NCI-H1436 (cell line): Measurements from ENCODE around the gene FOXN3.

Source experiments
- DNase-seq: peaks from one replicate; lab custom pipeline; 2025; lab: John Stamatoyannopoulos, UW

FOXN3 gene

GRCh38 chr14:89382901-89383845, 33.9 kb downstream of the FOXN3 start:
- no peak for DNase-seq

GRCh38 chr14:89382487-89382886, 34.5 kb downstream of the FOXN3 start:
- no peak for DNase-seq

- no peak for DNase-seq
Measured at GRCh38 chr14:89379891-89380820, 36.9 kb downstream of the FOXN3 start.

GRCh38 chr14:89379006-89379405, 38.0 kb downstream of the FOXN3 start:
- no peak for DNase-seq

GRCh38 chr14:89378119-89378518, 38.9 kb downstream of the FOXN3 start:
- DNase-seq = no peak

GRCh38 chr14:89377544-89377943, 39.5 kb downstream of the FOXN3 start:
- no peak for DNase-seq

- no peak for DNase-seq
Measured at GRCh38 chr14:89374908-89375307, 42.1 kb downstream of the FOXN3 start.

- DNase-seq = no peak
Measured at GRCh38 chr14:89373185-89373584, 43.8 kb downstream of the FOXN3 start.

GRCh38 chr14:89372512-89372883, 44.5 kb downstream of the FOXN3 start:
- no peak for DNase-seq

- DNase-seq = no peak
Measured at GRCh38 chr14:89371585-89372511, 45.2 kb downstream of the FOXN3 start.

- DNase-seq = no peak
Measured at GRCh38 chr14:89370781-89371180, 46.3 kb downstream of the FOXN3 start.

GRCh38 chr14:89370381-89370780, 46.7 kb downstream of the FOXN3 start:
- no peak for DNase-seq

- DNase-seq = no peak
Measured at GRCh38 chr14:89369656-89370055, 47.4 kb downstream of the FOXN3 start.

GRCh38 chr14:89368490-89369477, 48.2 kb downstream of the FOXN3 start:
- no peak for DNase-seq

- no peak for DNase-seq
Measured at GRCh38 chr14:89367779-89368120, 49.3 kb downstream of the FOXN3 start.

GRCh38 chr14:89366864-89367778, 49.9 kb downstream of the FOXN3 start:
- DNase-seq = no peak

- DNase-seq = no peak
Measured at GRCh38 chr14:89365061-89365801, 51.8 kb downstream of the FOXN3 start.

- no peak for DNase-seq
Measured at GRCh38 chr14:89364316-89364715, 52.7 kb downstream of the FOXN3 start.

GRCh38 chr14:89360277-89360676, 56.8 kb downstream of the FOXN3 start:
- DNase-seq = no peak
